H1 (cell line): ENCODE measurements around the gene E2F1. TPM values are rescaled to one million over a fixed set of nuclear protein-coding genes. Genes with fewer than 3 reads are reported as not detected.

Experiments used
- CREB1 ChIP-seq: IDR thresholded peaks from 2 replicates; pipeline ENCODE4 v1.6.1; 2012; ENCODE audit warnings: inconsistent platforms
- GABPA ChIP-seq: IDR thresholded peaks from 2 replicates; pipeline ENCODE4 v1.6.1; 2011; ENCODE audit warnings: mild to moderate bottlenecking, low read length, moderate library complexity, borderline replicate concordance; ENCODE audit not compliant: insufficient read depth
- MAX ChIP-seq: IDR thresholded peaks from 2 replicates; pipeline ENCODE4 v1.6.1; 2012; ENCODE audit warnings: inconsistent platforms
- NANOG ChIP-seq: IDR thresholded peaks from 2 replicates; pipeline ENCODE4 v1.6.1; 2011; ENCODE audit warnings: low read length, low read depth, mild to moderate bottlenecking, inconsistent platforms; ENCODE audit not compliant: insufficient read depth, poor library complexity, severe bottlenecking
- RAD21 ChIP-seq, 2 experiments: IDR thresholded peaks in 1 of 2; conservative IDR thresholded peaks in 1 of 2; 2 replicates each; pipeline ENCODE4 v1.6.1; 2011; ENCODE audit warnings: low read depth in 2 of 2, low read length in 2 of 2, improper control_type of control experiment in 1 of 2, inconsistent platforms in 1 of 2, mild to moderate bottlenecking in 1 of 2, moderate library complexity in 1 of 2
- SP4 ChIP-seq: IDR thresholded peaks from 2 replicates; pipeline ENCODE4 v1.6.1; 2012; ENCODE audit warnings: low read length, inconsistent platforms
- TBP ChIP-seq: IDR thresholded peaks from 2 replicates; pipeline ENCODE4 v1.6.1; 2011; ENCODE audit warnings: low read depth, low read length, improper control_type of control experiment
- polyA plus RNA-seq, 7 experiments: library from polyadenylated mRNA; depleted of rRNA in 3 of 7; stranded (reverse) in 5 of 7; unstranded in 2 of 7; fragments of >200 nt in 5 of 7; fragments of 200-250 nt in 2 of 7; gene quantifications; 1 replicate in 5 of 7; 2 replicates in 1 of 7; 4 replicates in 1 of 7; pipeline versions ENCODE4 v1.2.1 to v1.2.3, GENCODE V29; 2011 to 2013; ENCODE audit warnings: missing spikeins in 2 of 7, mixed read lengths in 2 of 7
- total RNA-seq: library from RNA; stranded (reverse); fragmentation: NEBNext Ultra II Directional; extraction: Animal tissue kit (Norgen Biotek cat#: 25700); gene quantifications from 2 replicates; pipeline ENCODE4 v1.2.1, GENCODE V29; 2021

The E2F1 gene
- total and polyA plus RNA-seq, 2 of the 8 experiments (the other 6 are each of a cell fraction or from before 2014, with no cell fraction given), result 33.4 to 35.8 TPM

DNA sequence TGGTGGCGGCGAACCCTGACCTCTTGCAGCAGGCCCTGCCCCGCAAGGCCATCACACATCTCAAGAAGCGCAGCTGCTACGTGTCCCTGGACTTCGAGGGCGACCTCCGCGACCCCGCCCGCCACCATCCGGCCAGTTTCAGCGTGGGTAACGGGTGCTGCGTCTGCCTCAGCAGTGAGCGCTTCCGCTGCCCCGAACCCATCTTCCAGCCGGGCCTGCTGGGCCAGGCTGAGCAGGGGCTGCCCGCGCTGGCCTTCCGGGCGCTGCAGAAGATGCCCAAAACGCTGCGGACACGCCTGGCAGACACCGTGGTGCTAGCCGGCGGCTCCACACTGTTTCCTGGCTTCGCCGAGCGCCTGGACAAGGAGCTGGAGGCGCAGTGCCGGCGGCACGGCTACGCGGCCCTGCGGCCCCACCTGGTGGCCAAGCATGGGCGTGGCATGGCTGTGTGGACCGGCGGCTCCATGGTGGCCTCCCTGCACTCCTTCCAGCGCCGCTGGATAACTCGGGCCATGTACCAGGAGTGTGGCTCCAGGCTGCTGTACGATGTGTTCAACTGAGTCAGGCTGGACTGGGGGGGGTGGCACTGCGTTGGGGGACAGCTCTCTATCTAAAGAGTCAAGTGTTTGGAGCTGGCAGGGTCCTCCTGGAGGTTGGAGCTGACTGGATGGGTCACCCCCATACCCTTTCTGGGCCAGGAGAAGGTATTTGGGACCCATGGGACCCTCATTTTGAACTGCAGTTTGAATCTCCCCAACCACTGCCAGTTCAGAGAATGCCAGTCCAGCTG, 18.3 kb downstream of the E2F1 start (continued):
- TF ChIP-seq MAX (peak; percentile 76), GABPA (0 out of 2 replicates have a peak, but pooled peaks have one; percentile 38), TBP (peak; percentile 36; the same call in 1 of the 2 replicates), CREB1 (0 out of 2 replicates have a peak, but pooled peaks have one; percentile 36), RAD21 (IDR thresholded peaks at IDR 0.05 in 1 of 2, conservative IDR thresholded peaks at IDR 0.05 in 1 of 2; ENCODE audit: low read depth in 2 of 2, low read length in 2 of 2) (peak; percentile 88 to 93), SP4 (peak; percentile 49; the same call in 1 of the 2 replicates), NANOG (no peak)
